GM12878 (cell line): Measurements from ENCODE around the gene JUN. TPM values are rescaled to one million over a fixed set of nuclear protein-coding genes. Genes with fewer than 3 reads are reported as not detected.

Source experiments
- CEBPB ChIP-seq, 2 experiments: fragments of 150-350 bp in 1 of 2; IDR thresholded peaks; 2 replicates each; pipeline ENCODE4 v1.6.1; 2012 to 2014; ENCODE audit warnings: low read depth in 2 of 2, low read length in 2 of 2, borderline replicate concordance in 1 of 2, inconsistent platforms in 1 of 2
- EP300 ChIP-seq, 2 experiments: fragments of 150-350 bp in 1 of 2; IDR thresholded peaks; 2 replicates each; pipeline ENCODE4 v1.6.1; 2011 to 2012; ENCODE audit warnings: low read depth in 2 of 2, low read length in 2 of 2, borderline replicate concordance in 1 of 2, improper control_type of control experiment in 1 of 2, inconsistent platforms in 1 of 2; ENCODE audit not compliant: control insufficient read depth in 1 of 2
- ETV6 ChIP-seq, 2 experiments: fragments of 450-650 bp in 1 of 2; IDR thresholded peaks in 1 of 2; conservative IDR thresholded peaks in 1 of 2; 2 replicates each; pipeline ENCODE4 v1.6.1; 2014; ENCODE audit warnings: antibody characterized with exemption in 1 of 2, borderline replicate concordance in 1 of 2, low read depth in 1 of 2, mild to moderate bottlenecking in 1 of 2, moderate library complexity in 1 of 2
- KAT2A ChIP-seq: conservative IDR thresholded peaks from 2 replicates; pipeline ENCODE4 v1.6.1; 2011; ENCODE audit warnings: low read depth, low read length; ENCODE audit not compliant: control insufficient read depth
- NR2F1 ChIP-seq: fragments of 450-650 bp; conservative IDR thresholded peaks from 2 replicates; pipeline ENCODE4 v1.6.1; 2017; ENCODE audit warnings: mild to moderate bottlenecking
- ZSCAN29 ChIP-seq: fragments of 450-650 bp; IDR thresholded peaks from 2 replicates; pipeline ENCODE4 v1.6.1; 2017; ENCODE audit warnings: mild to moderate bottlenecking, moderate library complexity
- polyA plus RNA-seq, 11 experiments: library from polyadenylated mRNA; depleted of rRNA in 4 of 11; unstranded in 6 of 11; stranded (reverse) in 5 of 11; fragments of >200 nt; fragmentation: Nextera tagmentation in 4 of 11; fragmentation: Illumina TruSeq in 1 of 11; extraction: Ambion mirVana in 4 of 11; extraction: Trizol in 1 of 11; gene quantifications; 1 replicate in 1 of 11; 2 replicates in 10 of 11; pipeline versions ENCODE4 v1.2.1 to v1.2.3, GENCODE V29; 2011 to 2016; ENCODE audit warnings: inconsistent platforms in 2 of 11, missing spikeins in 2 of 11, low read depth in 1 of 11
- total RNA-seq, 4 experiments: library from RNA; depleted of rRNA in 3 of 4; stranded (reverse); fragments of >200 nt in 3 of 4; fragmentation: Illumina TruSeq in 1 of 4; extraction: Trizol in 1 of 4; gene quantifications; 2 replicates each; pipeline versions ENCODE4 v1.2.1 to v1.2.3, GENCODE V29; 2013 to 2021

JUN gene
- total and polyA plus RNA-seq, 10 of the 15 experiments (the other 5 are each of a cell fraction or from before 2014, with no cell fraction given), result 0.18 to 8.4 (median 2.8) TPM

DNA sequence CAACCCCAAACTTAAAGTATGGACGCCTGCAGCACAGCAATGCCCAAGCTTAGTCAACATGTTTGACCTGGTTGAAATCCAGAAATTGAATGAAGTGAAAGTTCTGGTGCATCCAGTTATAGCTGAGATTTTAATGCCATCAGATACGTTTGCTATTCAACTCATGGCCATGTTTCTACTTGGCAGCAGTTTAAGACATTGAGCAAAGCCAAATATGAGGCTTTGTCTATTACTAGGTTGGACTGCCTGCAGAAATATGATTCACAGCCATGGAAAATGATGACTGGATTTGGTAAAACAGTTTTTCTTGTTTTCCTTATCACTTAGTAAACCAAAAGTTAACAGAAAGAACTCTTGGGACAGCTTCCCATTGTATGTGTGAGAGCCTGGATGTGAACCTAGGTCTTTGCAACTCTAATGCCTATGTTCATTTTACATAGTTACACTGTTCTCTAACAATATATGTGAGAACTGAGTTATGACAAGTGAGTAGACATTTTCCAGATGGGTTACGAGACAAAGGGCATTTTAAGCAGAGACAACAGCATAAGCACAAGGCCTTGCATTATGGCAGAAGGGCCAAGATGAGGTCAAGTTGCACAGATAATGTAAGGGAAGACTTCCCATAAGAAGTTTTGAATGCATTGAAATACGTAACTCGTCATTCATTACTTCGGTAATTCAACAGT is 51.6 kb downstream of the JUN start (continued):
- TF ChIP-seq ETV6 (conservative IDR thresholded peaks at IDR 0.05 in 1 of 2, IDR thresholded peaks at IDR 0.05 in 1 of 2; ENCODE audit: borderline replicate concordance in 1 of 2, low read depth in 1 of 2) (no peak), KAT2A (no peak), ZSCAN29 (no peak), NR2F1 (no peak), CEBPB (IDR thresholded peaks at IDR 0.05; ENCODE audit: borderline replicate concordance in 1 of 2, low read depth in 2 of 2, low read length in 2 of 2) (no peak), EP300 (IDR thresholded peaks at IDR 0.05; ENCODE audit: borderline replicate concordance in 1 of 2, control insufficient read depth in 1 of 2, low read depth in 2 of 2, low read length in 2 of 2) (no peak)
- TF ChIP-seq, all 136 proteins: peak for 0

Other genes starting within 250 kb of the JUN start
- gene OMA1, start 237.3 kb downstream of the JUN start, total RNA-seq (2014; rRNA removed), result 28.7 and 43.3 TPM in 2 replicates
- 57.8 and 67.1 TPM in 2 replicates for gene OMA1, start 237.3 kb downstream of the JUN start, total RNA-seq (2014; rRNA removed; fragmentation: Illumina TruSeq; extraction: Trizol)
- gene OMA1, start 237.3 kb downstream of the JUN start, total RNA-seq (2021), result 23.6 and 26.4 TPM in 2 replicates
- gene OMA1, start 237.3 kb downstream of the JUN start, polyA plus RNA-seq (2011; rRNA removed), result 38.5 and 59.4 TPM in 2 replicates
- gene OMA1, start 237.3 kb downstream of the JUN start, polyA plus RNA-seq (2014; fragmentation: Illumina TruSeq; extraction: Trizol), result 45.9 and 59.9 TPM in 2 replicates
- 10 to 100 TPM; 48.3 to 53.4 TPM for gene OMA1, start 237.3 kb downstream of the JUN start, polyA plus RNA-seq (2014; fragmentation: Nextera tagmentation; extraction: Ambion mirVana)
- 28.4 and 39.0 TPM in 2 replicates for gene OMA1, start 237.3 kb downstream of the JUN start, polyA plus RNA-seq (2014; rRNA removed)
- gene OMA1, start 237.3 kb downstream of the JUN start, polyA plus RNA-seq (2016; fragmentation: Nextera tagmentation; extraction: Ambion mirVana), result 10 to 100 TPM; 58.8 to 60.5 TPM
- gene TACSTD2, start 206.8 kb downstream of the JUN start, total RNA-seq (2014; rRNA removed), result 4.1 and 4.3 TPM in 2 replicates
- 2.7 and 3.2 TPM in 2 replicates for gene TACSTD2, start 206.8 kb downstream of the JUN start, total RNA-seq (2014; rRNA removed; fragmentation: Illumina TruSeq; extraction: Trizol)
- 5.1 and 6.7 TPM in 2 replicates for gene TACSTD2, start 206.8 kb downstream of the JUN start, total RNA-seq (2021)
- gene TACSTD2, start 206.8 kb downstream of the JUN start, polyA plus RNA-seq (2011; rRNA removed), result 0.32 and 0.65 TPM in 2 replicates
- 3.0 and 4.4 TPM in 2 replicates for gene TACSTD2, start 206.8 kb downstream of the JUN start, polyA plus RNA-seq (2014; fragmentation: Illumina TruSeq; extraction: Trizol)
- 1 to 10 TPM in 1 of 2 experiments, under 1 TPM in 1; 0.56 to 2.0 TPM for gene TACSTD2, start 206.8 kb downstream of the JUN start, polyA plus RNA-seq (2014; fragmentation: Nextera tagmentation; extraction: Ambion mirVana)
- 6.7 and 7.1 TPM in 2 replicates for gene TACSTD2, start 206.8 kb downstream of the JUN start, polyA plus RNA-seq (2014; rRNA removed)
- gene TACSTD2, start 206.8 kb downstream of the JUN start, polyA plus RNA-seq (2016; fragmentation: Nextera tagmentation; extraction: Ambion mirVana), result 1 to 10 TPM; 7.5 to 9.4 TPM
- gene MYSM1, start 84.0 kb downstream of the JUN start, total RNA-seq (2014; rRNA removed), result 17.9 and 18.4 TPM in 2 replicates
- 18.7 and 20.5 TPM in 2 replicates for gene MYSM1, start 84.0 kb downstream of the JUN start, total RNA-seq (2014; rRNA removed; fragmentation: Illumina TruSeq; extraction: Trizol)
- 17.2 and 22.7 TPM in 2 replicates for gene MYSM1, start 84.0 kb downstream of the JUN start, total RNA-seq (2021)
- gene MYSM1, start 84.0 kb downstream of the JUN start, polyA plus RNA-seq (2011; rRNA removed), result 39.0 and 64.1 TPM in 2 replicates
- gene MYSM1, start 84.0 kb downstream of the JUN start, polyA plus RNA-seq (2014; fragmentation: Illumina TruSeq; extraction: Trizol), result 24.3 and 27.4 TPM in 2 replicates
- 10 to 100 TPM in 1 of 2 experiments, 1 to 10 TPM in 1; 8.5 to 11.1 TPM for gene MYSM1, start 84.0 kb downstream of the JUN start, polyA plus RNA-seq (2014; fragmentation: Nextera tagmentation; extraction: Ambion mirVana)
- gene MYSM1, start 84.0 kb downstream of the JUN start, polyA plus RNA-seq (2014; rRNA removed), result 15.2 and 19.3 TPM in 2 replicates
- 10 to 100 TPM; 16.4 to 19.4 TPM for gene MYSM1, start 84.0 kb downstream of the JUN start, polyA plus RNA-seq (2016; fragmentation: Nextera tagmentation; extraction: Ambion mirVana)